ENCODE data around the gene CRNN. TPM values are rescaled to one million over a fixed set of nuclear protein-coding genes. Genes with fewer than 3 reads are reported as not detected.

Gene CRNN

GRCh38 chr1:152372672-152373071, 41.4 kb downstream of the CRNN start:
- H2AFZ ChIP-seq (ENCODE audit: low read length) = no peak overlapping the region
- WGBS, 2 donors (ENCODE audit: extremely low coverage in 2 of 2, insufficient read length in 2 of 2, insufficient replicate concordance in 1 of 2) = no CpG with 5 or more reads among the region's 1 CpG
- H3K4me3 ChIP-seq (ENCODE audit: low read length in 2 of 2) = no peak overlapping the region
- H3K14ac ChIP-seq (ENCODE audit: low read length) = no peak overlapping the region
- no peak overlapping the region for H2BK5ac ChIP-seq (ENCODE audit: low read length)
- H3K9me3 ChIP-seq (replicated peaks in 1 of 2; ENCODE audit: control insufficient read depth in 2 of 2, insufficient read depth in 1 of 2, low read depth in 1 of 2, low read length in 2 of 2) = peaks cover 0 to 12% of the 10 kb centered on the region in 2 donors
- no peak for DNase-seq (ENCODE audit: low spot score)
- no peaks in the 10 kb centered on the region for H3K4me1 ChIP-seq (ENCODE audit: control insufficient read depth in 2 of 2, insufficient read depth in 1 of 2, low read depth in 1 of 2, low read length in 2 of 2)
- no peaks in the 10 kb centered on the region for H3K79me1 ChIP-seq (ENCODE audit: low read depth, low read length)
- H3K18ac ChIP-seq (ENCODE audit: low read length) = no peak overlapping the region
- no peak overlapping the region for H2BK12ac ChIP-seq (ENCODE audit: low read length)
- no peak overlapping the region for H4K8ac ChIP-seq (ENCODE audit: low read depth, low read length)
- H3K9ac ChIP-seq (ENCODE audit: low read depth, low read length, poor library complexity) = no peak overlapping the region
- peaks cover 0 to 1% of the 10 kb centered on the region in 2 donors for H3K36me3 ChIP-seq (replicated peaks in 1 of 2; ENCODE audit: control insufficient read depth in 2 of 2, insufficient read depth in 2 of 2, low read length in 2 of 2)
- H3K23ac ChIP-seq (ENCODE audit: low read depth, low read length, poor library complexity) = no peak overlapping the region
- no peaks in the 10 kb centered on the region for H3K27me3 ChIP-seq (ENCODE audit: control insufficient read depth in 3 of 3, insufficient read depth in 3 of 3, low read depth in 1 of 3, low read length in 3 of 3)
- H4K91ac ChIP-seq (ENCODE audit: low read depth, low read length, poor library complexity) = no peak overlapping the region
- H2AK5ac ChIP-seq (ENCODE audit: low read depth, low read length) = no peak overlapping the region
- H3K4me2 ChIP-seq (ENCODE audit: insufficient read depth, low read length, poor library complexity, severe bottlenecking) = no peak overlapping the region
- H2BK120ac ChIP-seq (ENCODE audit: low read depth, low read length) = no peak overlapping the region
- H3K4ac ChIP-seq (ENCODE audit: low read length) = no peak overlapping the region
- H2BK15ac ChIP-seq (ENCODE audit: low read length) = no peak overlapping the region
- H3K27ac ChIP-seq (replicated peaks; ENCODE audit: low read length) = no peak overlapping the region

GRCh38 chr1:152367436-152367835, 46.6 kb downstream of the CRNN start:
- Histone ChIP-seq H3K14ac (ENCODE audit: low read length) (no peak overlapping the region), H3K36me3 (replicated peaks in 1 of 2; ENCODE audit: control insufficient read depth in 2 of 2, insufficient read depth in 2 of 2, low read length in 2 of 2) (no peaks in the 10 kb centered on the region), H3K4me3 (ENCODE audit: low read length in 2 of 2) (no peak overlapping the region), H3K27ac (replicated peaks; ENCODE audit: low read length) (no peak overlapping the region), H3K27me3 (ENCODE audit: control insufficient read depth in 3 of 3, insufficient read depth in 3 of 3, low read depth in 1 of 3, low read length in 3 of 3) (no peaks in the 10 kb centered on the region), H4K8ac (ENCODE audit: low read depth, low read length) (no peak overlapping the region), H3K23ac (ENCODE audit: low read depth, low read length, poor library complexity) (no peak overlapping the region), H2BK12ac (ENCODE audit: low read length) (no peak overlapping the region), H3K18ac (ENCODE audit: low read length) (no peak overlapping the region), H2AFZ (ENCODE audit: low read length) (no peak overlapping the region), H2BK5ac (ENCODE audit: low read length) (no peak overlapping the region), H2BK120ac (ENCODE audit: low read depth, low read length) (no peak overlapping the region), H4K91ac (ENCODE audit: low read depth, low read length, poor library complexity) (no peak overlapping the region), H3K9ac (ENCODE audit: low read depth, low read length, poor library complexity) (no peak overlapping the region), H3K4me1 (ENCODE audit: control insufficient read depth in 2 of 2, insufficient read depth in 1 of 2, low read depth in 1 of 2, low read length in 2 of 2) (no peaks in the 10 kb centered on the region), H3K4me2 (ENCODE audit: insufficient read depth, low read length, poor library complexity, severe bottlenecking) (no peak overlapping the region), H2AK5ac (ENCODE audit: low read depth, low read length) (no peak overlapping the region), H2BK15ac (ENCODE audit: low read length) (no peak overlapping the region), H3K4ac (ENCODE audit: low read length) (no peak overlapping the region), H3K79me1 (ENCODE audit: low read depth, low read length) (no peaks in the 10 kb centered on the region), H3K9me3 (replicated peaks in 1 of 2; ENCODE audit: control insufficient read depth in 2 of 2, insufficient read depth in 1 of 2, low read depth in 1 of 2, low read length in 2 of 2) (peaks cover 0 to 12% of the 10 kb centered on the region in 2 donors)
- WGBS, 2 donors (ENCODE audit: extremely low coverage in 2 of 2, insufficient read length in 2 of 2, insufficient replicate concordance in 1 of 2) = no CpG with 5 or more reads among the region's 1 CpG
- no peak for DNase-seq (ENCODE audit: low spot score)

GRCh38 chr1:152359906-152360305, 54.2 kb downstream of the CRNN start, which contains the start of gene FLG2:
TSS of gene FLG2 (minus strand) at chr1:152360006. CDS start at chr1:152358884, 1,122 bp downstream.
- H3K4me2 ChIP-seq (ENCODE audit: insufficient read depth, low read length, poor library complexity, severe bottlenecking) = no peak within 1 kb of the TSS
- H3K9ac ChIP-seq (ENCODE audit: low read depth, low read length, poor library complexity) = no peak within 1 kb of the TSS
- H3K4me3 ChIP-seq (ENCODE audit: low read length in 2 of 2) = no peak within 1 kb of the TSS
- no peaks in the 10 kb centered on the region for H3K4me1 ChIP-seq (ENCODE audit: control insufficient read depth in 2 of 2, insufficient read depth in 1 of 2, low read depth in 1 of 2, low read length in 2 of 2)
- no peak within 1 kb of the TSS for H3K27ac ChIP-seq (replicated peaks; ENCODE audit: low read length)
- no CpG with 5 or more reads among the region's 2 CpGs for WGBS, 2 donors (ENCODE audit: extremely low coverage in 2 of 2, insufficient read length in 2 of 2, insufficient replicate concordance in 1 of 2)
- DNase-seq (ENCODE audit: low spot score) = no peak
- H4K8ac ChIP-seq (ENCODE audit: low read depth, low read length) = no peak within 1 kb of the TSS
- H3K14ac ChIP-seq (ENCODE audit: low read length) = no peak within 1 kb of the TSS
- H3K23ac ChIP-seq (ENCODE audit: low read depth, low read length, poor library complexity) = no peak within 1 kb of the TSS
- no peak within 1 kb of the TSS for H2AK5ac ChIP-seq (ENCODE audit: low read depth, low read length)
- no peaks in the 10 kb centered on the region for H3K27me3 ChIP-seq (ENCODE audit: control insufficient read depth in 3 of 3, insufficient read depth in 3 of 3, low read depth in 1 of 3, low read length in 3 of 3)
- no peak within 1 kb of the TSS for H3K4ac ChIP-seq (ENCODE audit: low read length)
- no peak within 1 kb of the TSS for H2BK5ac ChIP-seq (ENCODE audit: low read length)
- H3K36me3 ChIP-seq (replicated peaks in 1 of 2; ENCODE audit: control insufficient read depth in 2 of 2, insufficient read depth in 2 of 2, low read length in 2 of 2) = no peaks in the 10 kb centered on the region
- no peak within 1 kb of the TSS for H2AFZ ChIP-seq (ENCODE audit: low read length)
- H3K9me3 ChIP-seq (replicated peaks in 1 of 2; ENCODE audit: control insufficient read depth in 2 of 2, insufficient read depth in 1 of 2, low read depth in 1 of 2, low read length in 2 of 2) = peaks cover 0 to 20% of the 10 kb centered on the region in 2 donors
- no peak within 1 kb of the TSS for H2BK12ac ChIP-seq (ENCODE audit: low read length)
- H4K91ac ChIP-seq (ENCODE audit: low read depth, low read length, poor library complexity) = no peak within 1 kb of the TSS
- no peak within 1 kb of the TSS for H2BK120ac ChIP-seq (ENCODE audit: low read depth, low read length)
- no peak within 1 kb of the TSS for H3K18ac ChIP-seq (ENCODE audit: low read length)
- no peak within 1 kb of the TSS for H2BK15ac ChIP-seq (ENCODE audit: low read length)
- H3K79me1 ChIP-seq (ENCODE audit: low read depth, low read length) = no peaks in the 10 kb centered on the region

Small RNA genes lying within 50 kb of the gene (small RNA-seq; reads per million reads assigned to genes)
- not detected for gene HMGN3P1 (ENCODE audit: insufficient read depth)

Data from neuronal stem cell (in vitro differentiated cells).